Adipocyte (in vitro differentiated cells): ENCODE data around the gene TMEM132C.
"Not testable (repeated sequence)": the region's sequence is repeated elsewhere in the genome, so short reads cannot be mapped to it uniquely, and the experiment has no call there.

Experiments
- DNase-seq: peaks from one replicate; pipeline ENCODE4 v3.0.0-alpha.2; 2015; ENCODE audit warnings: low read depth
- H3K27me3 ChIP-seq: replicated peaks from 2 replicates; pipeline ENCODE4 v1.7.0; 2013; ENCODE audit warnings: mild to moderate bottlenecking, low read length, moderate library complexity; ENCODE audit not compliant: control insufficient read depth, insufficient read depth
- H3K36me3 ChIP-seq: 2 replicates; pipeline ENCODE4 v1.7.0; 2013; ENCODE audit warnings: low read length, mild to moderate bottlenecking, moderate library complexity; ENCODE audit not compliant: control insufficient read depth, insufficient read depth, severe bottlenecking
- H3K4me1 ChIP-seq: 2 replicates; pipeline ENCODE4 v1.7.0; 2013; ENCODE audit warnings: mild to moderate bottlenecking, low read length, moderate library complexity; ENCODE audit not compliant: control insufficient read depth, insufficient read depth
- H3K4me3 ChIP-seq: 2 replicates; pipeline ENCODE4 v1.7.0; 2013; ENCODE audit warnings: mild to moderate bottlenecking, low read length, moderate library complexity
- H3K9ac ChIP-seq: 2 replicates; pipeline ENCODE4 v1.7.0; 2013; ENCODE audit warnings: mild to moderate bottlenecking, low read length, moderate library complexity
- H3K9me3 ChIP-seq: 2 replicates; pipeline ENCODE4 v1.7.0; 2013; ENCODE audit warnings: mild to moderate bottlenecking, low read length, moderate library complexity; ENCODE audit not compliant: control insufficient read depth

The TMEM132C gene

GRCh38 chr12:128456922-128457321 lies 190.0 kb downstream of the TMEM132C start:
- H3K9me3 ChIP-seq, result no peaks in the 10 kb centered on the region
- no peaks in the 10 kb centered on the region for H3K36me3 ChIP-seq
- H3K9ac ChIP-seq, result no peak overlapping the region
- H3K27me3 ChIP-seq, result no peaks in the 10 kb centered on the region
- no peak for DNase-seq
- H3K4me3 ChIP-seq, result no peak overlapping the region
- no peaks in the 10 kb centered on the region for H3K4me1 ChIP-seq

GRCh38 chr12:128458301-128458974 lies 191.5 kb downstream of the TMEM132C start:
- Histone ChIP-seq H3K9me3 (no peaks in the 10 kb centered on the region), H3K4me3 (no peak overlapping the region), H3K4me1 (no peaks in the 10 kb centered on the region), H3K9ac (no peak overlapping the region), H3K36me3 (no peaks in the 10 kb centered on the region), H3K27me3 (no peaks in the 10 kb centered on the region)
- no peak for DNase-seq

- no peak for DNase-seq
- H3K9me3 ChIP-seq, result no peaks in the 10 kb centered on the region
- H3K36me3 ChIP-seq, result no peaks in the 10 kb centered on the region
- H3K4me3 ChIP-seq, result no peak overlapping the region
- no peaks in the 10 kb centered on the region for H3K4me1 ChIP-seq
- H3K9ac ChIP-seq, result no peak overlapping the region
- H3K27me3 ChIP-seq, result no peaks in the 10 kb centered on the region
Observed at GRCh38 chr12:128459067-128459466, 192.1 kb downstream of the TMEM132C start.

DNA sequence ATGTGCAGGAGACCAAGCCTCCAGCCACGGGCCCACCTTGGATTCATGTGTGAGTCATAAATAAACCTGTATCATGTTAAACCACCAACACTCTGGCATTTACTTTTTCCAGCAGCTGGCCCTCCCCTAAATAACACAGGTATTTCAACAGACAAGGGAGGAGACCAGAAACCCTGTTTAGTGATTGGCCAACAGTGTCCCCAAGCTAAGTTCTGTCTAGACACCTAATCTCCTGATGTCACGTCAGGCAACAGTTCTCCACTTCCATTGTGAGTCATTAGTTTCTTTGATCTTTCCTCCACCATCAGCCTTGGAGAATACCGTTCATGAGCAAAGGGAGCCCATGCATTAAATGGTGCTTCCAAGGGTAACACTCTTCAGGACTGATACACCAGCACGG lies 196.9 kb downstream of the TMEM132C start:
- no peak overlapping the region for H3K4me3 ChIP-seq
- DNase-seq, result no peak
- H3K9ac ChIP-seq, result no peak overlapping the region
- H3K36me3 ChIP-seq, result no peaks in the 10 kb centered on the region
- H3K27me3 ChIP-seq, result no peaks in the 10 kb centered on the region
- no peaks in the 10 kb centered on the region for H3K9me3 ChIP-seq
- no peaks in the 10 kb centered on the region for H3K4me1 ChIP-seq

- Histone ChIP-seq H3K4me1 (no peaks in the 10 kb centered on the region), H3K4me3 (no peak overlapping the region), H3K36me3 (no peaks in the 10 kb centered on the region), H3K9ac (no peak overlapping the region), H3K27me3 (no peaks in the 10 kb centered on the region), H3K9me3 (no peaks in the 10 kb centered on the region)
- DNase-seq, result no peak
Observed at GRCh38 chr12:128467882-128468281, 200.9 kb downstream of the TMEM132C start.

DNA sequence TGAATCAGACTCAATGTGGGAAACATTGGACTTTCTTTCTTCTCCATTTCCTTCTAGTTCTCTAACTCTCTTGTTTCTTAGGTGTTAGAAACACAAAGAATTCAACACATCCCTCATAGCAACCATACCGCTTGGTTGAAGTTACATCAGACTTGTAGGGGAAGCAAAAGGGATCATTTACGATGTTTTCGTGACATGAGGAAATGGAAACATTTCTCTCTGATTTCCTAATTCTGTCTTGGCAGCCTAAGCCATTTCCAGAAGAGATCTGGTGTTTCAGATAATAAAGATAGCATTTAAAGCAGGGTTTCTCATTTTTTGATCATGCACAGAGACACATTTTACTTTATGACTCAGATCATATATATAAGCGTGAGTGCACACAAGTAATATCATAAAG lies 202.0 kb downstream of the TMEM132C start:
- H3K27me3 ChIP-seq, result no peaks in the 10 kb centered on the region
- H3K36me3 ChIP-seq, result no peaks in the 10 kb centered on the region
- H3K9me3 ChIP-seq, result no peaks in the 10 kb centered on the region
- H3K4me3 ChIP-seq, result no peak overlapping the region
- H3K9ac ChIP-seq, result no peak overlapping the region
- H3K4me1 ChIP-seq, result no peaks in the 10 kb centered on the region
- no peak for DNase-seq

GRCh38 chr12:128471491-128471890 lies 204.5 kb downstream of the TMEM132C start:
- Histone ChIP-seq H3K9ac (no peak overlapping the region), H3K36me3 (no peaks in the 10 kb centered on the region), H3K27me3 (no peaks in the 10 kb centered on the region), H3K4me1 (no peaks in the 10 kb centered on the region), H3K9me3 (no peaks in the 10 kb centered on the region), H3K4me3 (no peak overlapping the region)
- DNase-seq, result no peak

DNA sequence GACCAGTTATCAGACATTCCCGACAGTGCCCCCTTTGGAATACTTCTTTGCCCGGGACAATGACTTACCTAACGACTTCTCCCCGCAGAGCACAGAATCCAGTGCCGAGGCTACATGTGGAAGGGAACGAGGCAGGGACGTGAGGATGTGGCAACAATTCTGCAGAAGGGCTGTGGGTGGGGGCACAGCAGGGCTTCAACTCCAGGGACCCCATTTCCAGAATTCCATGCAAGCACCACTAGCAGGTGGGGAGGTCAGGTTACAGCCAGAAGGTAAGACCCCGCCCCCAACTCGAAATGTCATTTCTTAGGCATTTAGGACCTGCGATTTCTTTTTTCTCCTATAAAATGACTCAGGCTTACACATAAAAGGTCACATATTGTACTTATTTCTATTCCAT lies 207.9 kb downstream of the TMEM132C start:
- Histone ChIP-seq H3K9me3 (no peaks in the 10 kb centered on the region), H3K27me3 (no peaks in the 10 kb centered on the region), H3K9ac (no peak overlapping the region), H3K4me3 (no peak overlapping the region), H3K36me3 (no peaks in the 10 kb centered on the region), H3K4me1 (no peaks in the 10 kb centered on the region)
- no peak for DNase-seq

GRCh38 chr12:128476266-128476665 lies 209.3 kb downstream of the TMEM132C start:
- Histone ChIP-seq H3K9me3 (no peaks in the 10 kb centered on the region), H3K4me3 (no peak overlapping the region), H3K36me3 (no peaks in the 10 kb centered on the region), H3K27me3 (no peaks in the 10 kb centered on the region), H3K9ac (no peak overlapping the region), H3K4me1 (no peaks in the 10 kb centered on the region)
- DNase-seq, result no peak

- no peak for DNase-seq
- H3K9ac ChIP-seq, result no peak overlapping the region
- no peaks in the 10 kb centered on the region for H3K4me1 ChIP-seq
- no peaks in the 10 kb centered on the region for H3K9me3 ChIP-seq
- no peaks in the 10 kb centered on the region for H3K27me3 ChIP-seq
- H3K36me3 ChIP-seq, result no peaks in the 10 kb centered on the region
- no peak overlapping the region for H3K4me3 ChIP-seq
Observed at GRCh38 chr12:128483526-128484255, 216.7 kb downstream of the TMEM132C start.

DNA sequence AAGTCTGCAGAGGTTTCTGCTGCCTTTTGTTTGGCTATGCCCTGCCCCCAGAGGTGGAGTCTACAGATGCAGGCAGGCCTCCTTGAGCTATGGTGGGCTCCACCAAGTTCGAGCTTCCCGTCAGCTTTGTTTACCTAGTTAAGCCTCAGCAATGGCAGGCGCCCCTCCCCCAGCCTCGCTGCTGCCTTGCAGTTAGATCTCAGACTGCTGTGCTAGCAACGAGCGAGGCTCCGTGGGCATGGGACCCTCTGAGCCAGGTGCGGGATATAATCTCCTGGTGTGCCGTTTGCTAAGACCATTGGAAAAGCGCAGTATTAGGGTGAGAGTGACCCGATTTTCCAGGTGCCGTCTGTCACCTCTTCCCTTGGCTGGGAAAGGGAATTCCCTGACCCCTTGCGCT lies 230.4 kb downstream of the TMEM132C start:
- not testable (repeated sequence) for H3K27me3 ChIP-seq, H3K9me3 ChIP-seq, DNase-seq, H3K9ac ChIP-seq, H3K4me1 ChIP-seq, H3K4me3 ChIP-seq, H3K36me3 ChIP-seq
